HG03175 (cell line): ENCODE measurements around the gene WSB2.
"Not testable (repeated sequence)": the region's sequence is repeated elsewhere in the genome, so short reads cannot be mapped to it uniquely, and the experiment has no call there.

ENCODE experiments used
- ATAC-seq: cut with Tn5 transposase; IDR thresholded peaks from one replicate; pipeline ENCODE4 v1.9.1; 2021; ENCODE audit warnings: mild to moderate bottlenecking, moderate library complexity; ENCODE audit not compliant: unreplicated experiment

Gene WSB2

GRCh38 chr12:117999806-118000205, 61.2 kb downstream of the WSB2 start:
- ATAC-seq = not testable (repeated sequence)

DNA sequence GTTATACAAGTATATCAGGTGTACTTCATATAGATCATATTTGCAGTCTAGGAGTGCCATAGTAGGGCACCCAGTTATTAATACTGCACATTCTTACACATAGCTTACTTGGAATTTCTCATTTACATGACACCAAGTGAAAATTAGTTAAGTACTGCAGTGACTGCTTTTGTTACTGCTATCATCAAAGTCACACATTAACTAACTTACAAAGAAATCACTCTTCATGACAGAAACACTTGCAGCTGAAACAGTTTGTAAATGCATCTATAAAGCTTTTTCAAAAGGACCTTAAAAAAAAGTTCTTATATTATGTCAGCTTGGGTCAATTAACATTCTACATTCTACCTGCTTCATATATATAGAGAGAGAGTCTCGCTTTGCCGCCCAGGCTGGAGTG, 62.3 kb downstream of the WSB2 start:
- ATAC-seq = no peak

GRCh38 chr12:117994551-117995438, 66.2 kb downstream of the WSB2 start:
- no peak for ATAC-seq

GRCh38 chr12:117986705-117987469, 74.1 kb downstream of the WSB2 start:
- ATAC-seq = no peak

GRCh38 chr12:117985182-117985581, 75.8 kb downstream of the WSB2 start:
- no peak for ATAC-seq
